ENCODE results near the gene TEX51.

The TEX51 gene

DNA sequence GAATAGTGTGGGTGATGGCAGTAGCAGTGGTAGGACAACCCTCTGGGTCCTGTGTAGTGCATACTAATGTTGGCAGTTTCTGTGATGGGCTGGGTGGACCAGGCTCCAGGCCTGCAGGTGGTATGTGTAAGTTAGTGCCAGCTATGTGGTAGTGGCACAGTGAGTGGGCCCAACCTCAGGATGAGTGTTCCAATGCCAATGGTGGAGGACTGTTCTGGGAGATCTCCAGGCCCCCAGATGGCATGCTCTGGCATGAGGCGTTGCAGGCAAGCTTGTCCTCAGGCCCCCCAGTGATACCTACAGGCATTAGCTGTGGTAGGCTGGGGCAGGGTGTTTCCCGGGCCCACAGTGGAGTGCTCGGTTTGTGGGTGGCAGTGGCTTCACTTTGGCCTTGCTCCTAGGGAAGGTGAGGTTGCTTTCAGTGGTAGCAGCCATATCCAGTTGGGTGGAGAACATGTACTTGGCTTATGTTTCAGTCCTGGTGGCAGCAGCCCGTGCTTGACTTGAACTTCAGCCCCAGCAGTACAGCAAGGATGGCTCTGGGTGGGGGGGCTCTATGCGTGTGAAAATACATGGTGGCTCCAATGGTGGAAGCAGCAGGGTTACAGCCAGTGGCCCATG, 32.4 kb downstream of the TEX51 start:
- no peaks in the 10 kb centered on the region for H3K4me1 Mint-ChIP-seq
- no peaks in the 10 kb centered on the region for H3K36me3 Mint-ChIP-seq
- no peak for ATAC-seq (ENCODE audit: low read depth)
- no peak overlapping the region for H3K4me3 Mint-ChIP-seq
- peaks cover 13% of the 10 kb centered on the region for H3K27me3 Mint-ChIP-seq
- peaks cover 6% of the 10 kb centered on the region for H3K9me3 Mint-ChIP-seq
- H3K27ac Mint-ChIP-seq: no peak overlapping the region
- no peak for DNase-seq (ENCODE audit: low spot score in 2 of 2)

DNA sequence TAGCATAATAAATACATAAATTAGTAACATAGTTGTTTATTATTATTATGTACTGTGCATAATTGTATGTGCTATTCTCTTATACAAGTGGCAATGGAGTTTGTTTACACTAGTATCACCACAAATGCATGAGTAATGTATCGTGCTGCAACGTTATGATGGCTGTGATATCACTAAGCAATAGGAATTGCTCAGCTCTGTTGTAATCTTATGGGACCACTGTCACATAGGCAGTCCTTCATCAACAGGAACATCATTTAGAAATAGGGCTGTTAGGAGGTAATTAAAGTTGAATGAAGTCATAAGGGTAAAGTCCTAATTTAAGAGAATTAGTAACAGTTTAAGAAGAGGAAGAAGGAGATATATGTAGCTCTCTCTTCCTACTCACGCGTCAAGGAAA, 33.8 kb downstream of the TEX51 start:
- DNase-seq (ENCODE audit: low spot score in 2 of 2): no peak
- no peak for ATAC-seq (ENCODE audit: low read depth)
- Mint-ChIP-seq H3K4me3 (no peak overlapping the region), H3K27me3 (peaks cover 14% of the 10 kb centered on the region), H3K4me1 (no peaks in the 10 kb centered on the region), H3K9me3 (peaks cover 5% of the 10 kb centered on the region), H3K27ac (no peak overlapping the region), H3K36me3 (no peaks in the 10 kb centered on the region)

DNA sequence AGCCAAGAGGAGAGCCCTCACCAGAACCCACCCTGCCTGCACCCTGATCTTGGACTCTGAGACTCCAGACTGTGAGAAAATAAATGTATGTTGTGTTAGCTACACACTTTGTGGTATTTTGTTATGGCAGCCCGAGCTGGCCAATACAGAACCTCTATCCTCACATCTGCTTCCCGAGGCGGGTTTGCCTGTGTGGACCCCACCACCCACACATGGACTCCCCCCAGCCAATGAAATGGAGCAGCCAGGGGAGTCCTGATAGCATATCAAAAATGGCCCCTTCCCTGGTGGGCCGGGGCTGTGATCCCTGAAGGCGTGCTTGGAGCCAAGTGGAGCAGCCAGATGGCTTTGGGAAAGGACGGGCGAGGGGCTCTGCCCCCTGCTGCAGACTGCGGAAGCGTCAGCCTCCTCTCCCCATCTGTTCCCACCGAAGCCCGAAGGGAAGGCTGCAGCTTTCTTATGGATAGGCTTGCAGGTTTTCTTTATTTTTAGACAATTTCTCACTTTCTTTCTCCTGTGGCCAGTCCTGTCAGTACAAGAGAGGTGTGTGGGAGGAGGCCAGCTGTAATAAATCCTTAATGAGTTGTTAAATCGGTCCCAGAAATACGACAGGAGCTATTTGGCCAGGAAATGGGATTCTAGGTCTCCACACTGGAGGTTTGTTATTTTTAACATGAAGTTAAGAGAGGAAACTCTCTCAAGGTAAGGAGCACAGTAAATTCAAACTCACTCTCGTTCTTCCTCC, 34.4 kb downstream of the TEX51 start:
- no peaks in the 10 kb centered on the region for H3K4me1 Mint-ChIP-seq
- no peak overlapping the region for H3K27ac Mint-ChIP-seq
- ATAC-seq (ENCODE audit: low read depth): no peak
- no peaks in the 10 kb centered on the region for H3K36me3 Mint-ChIP-seq
- peaks cover 5% of the 10 kb centered on the region for H3K9me3 Mint-ChIP-seq
- no peak overlapping the region for H3K4me3 Mint-ChIP-seq
- DNase-seq (ENCODE audit: low spot score in 2 of 2): no peak
- H3K27me3 Mint-ChIP-seq: peaks cover 16% of the 10 kb centered on the region

DNA sequence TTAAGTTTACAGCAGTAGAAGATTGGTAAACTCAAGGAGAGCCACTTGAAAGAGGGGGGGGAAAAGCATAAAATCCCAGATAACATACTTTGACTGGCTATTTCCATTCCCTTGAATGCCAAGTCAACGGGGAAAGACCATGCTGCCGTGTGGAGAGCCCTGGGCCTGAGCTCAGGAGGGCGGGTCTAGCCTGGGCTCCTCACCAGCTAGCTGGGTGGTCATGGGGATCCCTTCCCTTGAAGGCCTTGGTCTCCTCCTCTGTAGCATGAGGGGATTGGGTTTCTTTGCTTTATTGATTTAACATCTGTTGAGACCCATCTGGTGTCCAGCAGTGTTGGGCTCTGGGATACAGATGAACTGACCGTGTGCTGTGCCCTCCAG, 35.0 kb downstream of the TEX51 start:
- H3K27ac Mint-ChIP-seq: no peak overlapping the region
- no peaks in the 10 kb centered on the region for H3K36me3 Mint-ChIP-seq
- ATAC-seq (ENCODE audit: low read depth): no peak
- H3K4me1 Mint-ChIP-seq: no peaks in the 10 kb centered on the region
- peaks cover 17% of the 10 kb centered on the region for H3K27me3 Mint-ChIP-seq
- H3K9me3 Mint-ChIP-seq: peaks cover 5% of the 10 kb centered on the region
- H3K4me3 Mint-ChIP-seq: no peak overlapping the region
- no peak for DNase-seq (ENCODE audit: low spot score in 2 of 2)

DNA sequence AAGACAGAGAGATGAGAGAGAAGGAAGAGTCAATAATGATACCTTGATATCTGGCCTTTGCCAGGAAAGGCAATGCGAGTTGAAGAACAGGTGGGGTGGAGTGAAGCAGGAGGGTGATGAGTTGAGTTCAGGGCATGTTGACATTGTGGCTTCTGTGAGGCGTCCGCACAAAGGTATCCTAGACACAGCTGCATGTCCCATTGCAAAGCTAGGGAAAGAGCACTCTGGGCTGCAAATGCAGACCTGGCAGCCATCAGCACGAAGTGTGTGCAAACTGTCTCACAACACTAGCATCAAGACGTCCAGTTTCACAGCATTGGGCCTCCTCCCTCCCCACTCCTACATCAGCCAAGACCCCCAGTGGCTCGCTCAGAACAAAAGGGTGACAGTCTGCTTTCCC, 36.1 kb downstream of the TEX51 start:
- Mint-ChIP-seq H3K27ac (no peak overlapping the region), H3K4me3 (no peak overlapping the region), H3K27me3 (peaks cover 20% of the 10 kb centered on the region), H3K4me1 (no peaks in the 10 kb centered on the region), H3K36me3 (no peaks in the 10 kb centered on the region), H3K9me3 (peaks cover 3% of the 10 kb centered on the region)
- ATAC-seq (ENCODE audit: low read depth): no peak
- DNase-seq (ENCODE audit: low spot score in 2 of 2): no peak

DNA sequence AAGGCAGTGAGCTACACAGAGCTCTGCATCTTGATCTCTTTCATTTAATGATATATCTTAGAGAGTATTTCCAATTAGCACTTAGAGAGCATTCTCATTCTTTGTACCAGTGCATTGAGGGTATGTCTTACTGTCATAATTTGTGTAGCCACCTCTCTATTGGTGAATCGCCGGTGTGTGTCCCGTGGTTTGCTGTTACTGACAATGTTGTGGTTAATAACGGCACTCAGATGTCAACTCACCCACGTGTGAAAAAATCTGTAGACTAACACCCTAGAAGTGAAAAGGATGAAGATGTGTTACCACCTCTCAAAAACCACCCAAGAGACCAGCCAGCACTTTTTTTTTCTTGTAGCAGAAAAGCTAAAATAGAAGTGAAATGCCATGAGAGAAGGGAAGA, 37.1 kb downstream of the TEX51 start:
- H3K9me3 Mint-ChIP-seq: no peaks in the 10 kb centered on the region
- H3K27me3 Mint-ChIP-seq: peaks cover 20% of the 10 kb centered on the region
- no peaks in the 10 kb centered on the region for H3K4me1 Mint-ChIP-seq
- no peaks in the 10 kb centered on the region for H3K36me3 Mint-ChIP-seq
- no peak overlapping the region for H3K4me3 Mint-ChIP-seq
- H3K27ac Mint-ChIP-seq: no peak overlapping the region
- no peak for ATAC-seq (ENCODE audit: low read depth)
- no peak for DNase-seq (ENCODE audit: low spot score in 2 of 2)

DNA sequence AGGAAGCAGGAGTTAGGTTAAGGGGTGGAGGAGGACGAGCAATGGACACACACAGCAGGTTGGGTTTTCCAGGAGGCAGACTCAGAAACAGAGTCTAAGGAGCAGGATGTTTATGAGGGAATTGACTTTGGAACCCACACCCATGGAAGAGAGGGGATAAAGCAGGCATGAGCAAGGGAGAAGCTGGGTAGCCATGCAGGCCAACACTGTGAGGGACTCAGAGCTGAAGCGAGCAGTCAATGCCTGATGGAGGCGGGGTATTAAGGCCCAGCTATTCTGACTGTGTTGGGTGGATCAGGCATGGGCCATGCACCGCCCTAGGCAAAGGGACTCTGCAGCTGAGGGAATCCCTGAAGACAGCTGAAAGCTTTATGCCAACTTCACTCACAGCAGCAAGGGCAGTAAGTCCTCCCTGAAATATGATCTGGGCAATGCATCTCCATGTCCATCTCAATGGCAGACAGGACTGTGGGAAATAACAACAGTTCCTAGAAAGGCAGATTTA, 37.6 kb downstream of the TEX51 start:
- ATAC-seq (ENCODE audit: low read depth) (no peak), DNase-seq (ENCODE audit: low spot score in 2 of 2) (no peak)
- H3K4me3 Mint-ChIP-seq: no peak overlapping the region
- no peak overlapping the region for H3K27ac Mint-ChIP-seq
- H3K27me3 Mint-ChIP-seq: peaks cover 20% of the 10 kb centered on the region
- H3K36me3 Mint-ChIP-seq: no peaks in the 10 kb centered on the region
- no peaks in the 10 kb centered on the region for H3K9me3 Mint-ChIP-seq
- H3K4me1 Mint-ChIP-seq: no peaks in the 10 kb centered on the region

DNA sequence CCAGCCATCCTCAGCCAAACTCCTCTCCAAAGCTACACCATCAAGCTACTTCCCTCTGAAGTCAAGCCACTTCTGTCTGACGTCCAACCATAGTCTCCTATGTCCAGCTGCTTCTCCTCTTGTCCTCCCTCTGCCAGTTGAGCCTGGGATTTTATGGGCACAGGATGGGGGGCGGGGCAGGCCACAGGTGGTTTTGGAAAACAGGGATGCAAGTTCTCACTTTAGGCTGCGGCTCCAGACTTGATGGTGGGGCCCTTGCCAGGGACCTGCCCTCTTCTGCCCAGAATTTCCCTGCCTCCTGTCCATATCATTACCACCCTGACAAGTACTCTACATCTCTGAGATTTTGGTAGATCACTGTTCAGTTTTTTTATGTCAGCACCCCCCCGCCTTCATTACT, 41.6 kb downstream of the TEX51 start:
- Mint-ChIP-seq H3K9me3 (peaks cover 1% of the 10 kb centered on the region), H3K4me3 (no peak overlapping the region), H3K27me3 (peaks cover 17% of the 10 kb centered on the region), H3K4me1 (no peaks in the 10 kb centered on the region), H3K36me3 (no peaks in the 10 kb centered on the region), H3K27ac (no peak overlapping the region)
- ATAC-seq (ENCODE audit: low read depth): no peak
- no peak for DNase-seq (ENCODE audit: low spot score in 2 of 2)

DNA sequence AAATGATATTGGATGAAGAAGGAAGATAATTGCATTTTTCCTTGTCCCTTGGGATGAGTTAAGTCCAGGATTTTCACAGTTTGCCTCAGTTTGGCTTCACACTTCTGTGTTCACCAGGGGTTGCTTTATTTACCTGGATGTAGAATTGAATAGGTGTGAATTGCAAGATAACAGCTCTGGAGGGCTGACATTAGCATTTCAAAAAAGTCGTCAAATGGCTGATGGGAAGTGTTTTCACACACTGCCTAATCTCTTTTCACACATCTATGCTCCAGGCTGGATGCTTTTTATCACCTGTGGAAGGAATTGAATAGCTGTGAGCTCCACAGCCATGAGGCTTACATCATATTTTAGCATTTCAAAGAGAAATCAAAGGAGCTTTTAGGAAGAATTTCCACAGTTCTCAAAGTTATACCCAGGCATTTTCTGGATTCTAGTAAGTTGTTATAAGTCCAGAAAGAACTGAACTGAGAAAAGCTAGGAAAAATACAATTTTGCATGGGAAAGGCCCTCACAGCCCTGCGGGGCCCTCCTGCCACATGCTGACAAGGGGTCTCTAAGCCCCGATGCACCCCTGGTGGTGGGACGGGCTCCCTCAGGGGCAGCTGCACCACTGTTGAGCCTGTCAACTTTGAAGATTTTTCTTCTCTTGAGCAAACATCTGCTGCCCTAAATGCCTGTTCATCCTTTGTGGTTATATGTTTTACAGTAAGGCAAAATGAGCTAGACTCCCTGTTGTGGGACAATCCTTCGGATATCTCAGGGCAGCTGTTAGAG, 43.9 kb downstream of the TEX51 start:
- DNase-seq (ENCODE audit: low spot score in 2 of 2): no peak
- Mint-ChIP-seq H3K36me3 (no peaks in the 10 kb centered on the region), H3K4me3 (no peak overlapping the region), H3K4me1 (no peaks in the 10 kb centered on the region), H3K27ac (no peak overlapping the region), H3K27me3 (peaks cover 14% of the 10 kb centered on the region), H3K9me3 (peaks cover 1% of the 10 kb centered on the region)
- ATAC-seq (ENCODE audit: low read depth): no peak

DNA sequence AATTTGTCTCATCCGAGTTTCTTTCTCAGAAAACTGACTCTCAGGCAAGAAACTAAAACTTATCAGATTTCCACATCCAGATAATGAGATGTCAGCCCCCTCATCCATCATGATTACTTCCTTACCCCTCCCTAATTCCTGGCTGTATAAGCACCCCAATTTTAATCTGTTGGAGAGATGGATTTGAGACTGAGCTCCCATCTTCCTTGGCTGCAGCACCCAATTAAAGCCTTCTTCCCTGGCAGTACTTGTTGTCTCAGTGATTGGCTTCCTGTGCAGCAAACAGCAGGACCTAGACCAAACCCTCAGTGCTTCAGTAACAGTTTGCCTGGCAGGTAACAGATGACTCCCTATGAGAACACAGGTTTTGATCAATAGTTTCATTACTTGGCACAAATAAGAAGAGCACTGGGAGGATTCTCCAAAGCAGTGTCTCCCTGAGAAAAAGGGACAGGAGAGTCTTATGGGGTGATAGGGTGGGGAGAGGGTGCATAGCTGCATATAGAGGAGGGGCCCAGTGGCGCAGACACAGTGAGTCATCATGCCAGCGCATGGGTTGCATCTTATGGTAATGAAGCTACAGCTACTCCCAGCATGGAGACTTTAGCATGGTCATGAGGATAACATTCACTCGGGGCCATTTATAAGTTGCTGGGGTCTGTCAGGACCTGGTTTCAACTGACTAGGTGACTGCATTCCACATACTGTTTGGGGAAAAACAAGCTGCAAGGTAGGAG, 45.1 kb downstream of the TEX51 start:
- no peak overlapping the region for H3K27ac Mint-ChIP-seq
- H3K4me1 Mint-ChIP-seq: no peaks in the 10 kb centered on the region
- no peaks in the 10 kb centered on the region for H3K36me3 Mint-ChIP-seq
- no peak overlapping the region for H3K4me3 Mint-ChIP-seq
- ATAC-seq (ENCODE audit: low read depth): no peak
- H3K9me3 Mint-ChIP-seq: peaks cover 1% of the 10 kb centered on the region
- peaks cover 17% of the 10 kb centered on the region for H3K27me3 Mint-ChIP-seq
- no peak for DNase-seq (ENCODE audit: low spot score in 2 of 2)

DNA sequence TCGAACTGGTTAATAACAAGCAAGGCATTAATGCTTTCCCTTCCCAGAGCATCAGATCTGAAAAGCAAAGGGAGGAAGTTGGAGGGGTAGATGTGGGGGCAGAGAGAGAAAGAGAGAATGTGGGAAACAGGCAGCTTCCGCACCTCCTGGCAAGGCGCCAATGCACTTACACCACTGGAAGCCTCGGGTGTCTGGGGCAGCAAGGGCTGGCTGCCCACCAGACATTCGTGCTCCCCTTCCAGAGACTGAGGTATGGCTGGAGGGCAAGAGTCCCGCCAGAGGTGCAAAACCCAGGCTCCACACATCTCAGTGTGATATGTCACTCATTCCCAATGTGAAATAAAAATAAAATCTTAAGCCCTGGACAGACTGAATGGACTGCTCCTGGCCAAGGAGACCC, 46.4 kb downstream of the TEX51 start:
- H3K27ac Mint-ChIP-seq: no peak overlapping the region
- H3K4me3 Mint-ChIP-seq: no peak overlapping the region
- H3K36me3 Mint-ChIP-seq: no peaks in the 10 kb centered on the region
- DNase-seq (ENCODE audit: low spot score in 2 of 2) (no peak), ATAC-seq (ENCODE audit: low read depth) (no peak)
- peaks cover 1% of the 10 kb centered on the region for H3K9me3 Mint-ChIP-seq
- peaks cover 15% of the 10 kb centered on the region for H3K27me3 Mint-ChIP-seq
- no peaks in the 10 kb centered on the region for H3K4me1 Mint-ChIP-seq

DNA sequence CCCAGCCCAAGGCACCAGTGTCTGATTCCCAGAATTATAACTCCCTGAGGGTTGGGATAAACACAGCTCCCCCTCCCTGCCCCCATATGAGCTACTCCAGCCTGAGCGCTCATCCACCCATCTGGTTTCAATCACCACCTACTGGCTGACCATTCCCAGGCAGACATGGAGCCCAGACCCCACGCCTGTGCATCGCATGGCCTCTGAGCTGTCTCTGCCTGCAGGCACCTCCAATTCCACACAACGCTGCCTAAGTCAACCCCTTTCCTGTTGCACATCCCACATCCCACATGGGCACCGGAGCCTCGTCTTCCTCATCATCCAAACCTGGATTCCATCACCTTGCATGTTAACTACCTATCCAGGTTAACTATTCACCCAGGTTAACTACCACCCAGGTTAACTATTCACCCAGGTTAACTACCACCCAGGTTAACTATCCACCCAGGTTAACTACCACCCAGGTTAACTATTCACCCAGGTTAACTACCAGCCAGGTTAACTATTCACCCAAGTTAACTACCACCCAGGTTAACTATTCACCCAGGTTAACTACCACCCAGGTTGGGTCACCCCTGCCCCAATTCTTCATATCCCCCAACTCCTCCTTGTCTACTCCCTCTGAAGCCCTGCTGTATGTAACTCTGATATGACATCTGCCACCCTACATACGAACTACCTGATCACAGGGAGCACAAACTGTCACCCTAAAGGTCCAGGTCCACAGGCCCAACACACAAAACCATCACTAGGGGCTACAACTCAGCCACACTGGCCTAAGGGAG, 47.8 kb downstream of the TEX51 start:
- no peaks in the 10 kb centered on the region for H3K36me3 Mint-ChIP-seq
- H3K27ac Mint-ChIP-seq: no peak overlapping the region
- peaks cover 1% of the 10 kb centered on the region for H3K9me3 Mint-ChIP-seq
- DNase-seq (ENCODE audit: low spot score in 2 of 2) (no peak), ATAC-seq (ENCODE audit: low read depth) (no peak)
- H3K27me3 Mint-ChIP-seq: peaks cover 18% of the 10 kb centered on the region
- H3K4me3 Mint-ChIP-seq: no peak overlapping the region
- H3K4me1 Mint-ChIP-seq: no peaks in the 10 kb centered on the region

DNA sequence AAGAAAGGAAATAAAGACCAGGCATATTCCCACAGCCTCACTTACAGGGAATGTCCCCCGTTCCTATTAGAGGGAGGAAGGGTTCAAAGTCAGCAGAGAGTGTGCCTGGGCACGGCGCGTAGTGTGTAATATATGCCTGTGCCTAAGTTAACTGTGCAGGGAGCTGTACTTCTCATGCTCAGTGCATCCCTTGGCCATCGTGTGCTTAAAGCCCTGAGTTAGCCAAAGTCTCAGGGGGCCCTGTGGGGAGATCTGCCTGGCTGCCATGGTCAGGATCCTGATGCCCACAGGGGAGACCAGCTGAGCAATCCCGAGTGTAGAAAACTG, 48.4 kb downstream of the TEX51 start:
- ATAC-seq (ENCODE audit: low read depth) (no peak), DNase-seq (ENCODE audit: low spot score in 2 of 2) (no peak)
- Mint-ChIP-seq H3K36me3 (no peaks in the 10 kb centered on the region), H3K27me3 (peaks cover 18% of the 10 kb centered on the region), H3K4me1 (no peaks in the 10 kb centered on the region), H3K4me3 (no peak overlapping the region), H3K9me3 (peaks cover 1% of the 10 kb centered on the region), H3K27ac (no peak overlapping the region)
